NOMO-1 (cell line): ENCODE measurements around the gene USP15.
"Not testable (repeated sequence)": the region's sequence is repeated elsewhere in the genome, so short reads cannot be mapped to it uniquely, and the experiment has no call there.

Experiments used
- DNase-seq, 2 experiments: peaks; one replicate each; lab custom pipeline; 2025; ENCODE audit not compliant: unreplicated experiment in 2 of 2; lab: John Stamatoyannopoulos, UW

The USP15 gene

DNA sequence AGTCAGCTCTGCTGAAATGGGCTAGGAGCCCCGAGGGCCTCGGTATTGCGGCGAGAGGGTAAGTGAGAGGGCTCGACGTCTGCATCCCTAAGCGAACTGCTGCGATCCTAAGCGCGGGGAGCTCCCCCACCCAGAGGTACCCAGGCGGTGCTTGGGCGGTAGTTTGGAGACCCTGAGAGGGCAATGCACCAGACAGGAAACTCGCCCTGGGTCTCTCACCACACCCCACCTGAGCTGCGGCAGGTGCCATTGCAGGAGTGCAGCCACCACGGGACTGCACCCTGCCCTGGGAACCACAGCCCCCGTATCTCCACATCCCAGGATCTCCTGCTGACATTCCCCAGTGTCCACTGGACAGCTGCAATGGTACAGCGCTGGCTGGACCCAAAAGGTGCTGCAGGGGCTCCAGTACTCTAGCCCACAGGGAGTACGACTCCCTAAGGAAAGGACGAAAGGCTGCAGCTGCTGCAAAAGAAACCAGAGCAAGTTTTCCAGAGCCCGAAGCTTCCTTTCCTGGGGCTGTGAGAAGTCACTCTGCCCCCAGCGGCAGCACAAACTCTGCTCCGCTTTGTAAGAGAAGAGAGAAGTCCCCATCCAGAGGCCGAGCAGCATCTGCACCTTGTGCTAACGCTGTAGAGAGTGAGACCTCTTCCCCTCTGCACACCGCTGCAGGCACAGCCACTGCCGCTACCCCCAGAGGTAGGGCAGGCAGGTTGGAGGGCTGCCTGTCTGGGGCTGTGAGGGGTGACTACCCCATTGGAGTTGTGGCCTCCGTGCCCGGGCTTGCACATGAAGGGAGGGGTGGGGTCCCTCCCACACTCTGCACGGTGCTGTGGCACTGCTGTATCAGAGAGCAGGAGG, 175.3 kb downstream of the USP15 start:
- DNase-seq: peak; percentile 12 to 52

- no peak for DNase-seq
Observed at GRCh38 chr12:62436164-62436503, 175.9 kb downstream of the USP15 start.

- DNase-seq: peak in 1 of 2 experiments; percentile 17
Observed at GRCh38 chr12:62438098-62438692, 178.0 kb downstream of the USP15 start.

DNA sequence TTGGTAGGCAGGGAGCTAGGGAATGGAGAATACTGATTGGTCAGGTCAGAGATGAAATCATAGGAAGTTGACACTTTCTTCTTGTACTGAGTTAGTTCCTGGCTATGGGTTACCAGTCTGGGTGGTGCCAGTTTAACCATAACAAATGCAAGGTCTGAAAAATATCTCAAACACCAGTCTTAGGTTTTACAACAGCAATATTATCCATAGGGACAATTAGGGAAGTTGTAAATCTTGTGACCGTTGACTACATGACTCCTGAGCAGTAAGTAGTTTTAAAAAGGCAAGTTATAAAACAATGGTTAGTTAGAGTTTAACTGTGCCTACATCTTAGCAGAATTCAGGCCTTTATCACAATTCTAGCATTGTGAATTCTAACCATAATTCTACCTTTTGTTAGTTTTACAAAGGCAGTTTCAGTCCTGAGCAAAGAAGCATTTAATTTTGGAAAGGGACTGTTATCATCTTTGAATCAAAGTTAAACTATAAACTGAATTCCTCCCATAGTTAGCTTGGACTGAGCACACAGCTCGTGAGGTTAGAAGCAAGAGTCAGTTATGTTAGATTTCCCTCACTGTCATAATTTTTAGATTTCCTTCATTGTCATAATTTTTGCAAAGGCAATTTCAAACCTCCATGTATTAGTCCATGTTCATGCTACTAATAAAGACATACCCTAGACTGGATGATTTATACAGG, 186.7 kb downstream of the USP15 start:
- DNase-seq: peak in 1 of 2 experiments; percentile 5

GRCh38 chr12:62448436-62448835, 188.2 kb downstream of the USP15 start:
- DNase-seq: no peak

- DNase-seq: not testable (repeated sequence)
Observed at GRCh38 chr12:62455429-62455828, 195.2 kb downstream of the USP15 start.

- no peak for DNase-seq
Observed at GRCh38 chr12:62458626-62459025, 198.4 kb downstream of the USP15 start.

GRCh38 chr12:62459976-62460375, 199.8 kb downstream of the USP15 start:
- DNase-seq: no peak

GRCh38 chr12:62461171-62461837, 201.1 kb downstream of the USP15 start:
- not testable (repeated sequence) for DNase-seq

- DNase-seq: not testable (repeated sequence)
Observed at GRCh38 chr12:62463252-62463651, 203.0 kb downstream of the USP15 start.
